Esophagus squamous epithelium (tissue), 4 donors: ENCODE results near the gene FRMD4A.

Experiments used
- POLR2A ChIP-seq, 4 donors: fragments of 450-650 bp; IDR thresholded peaks; one replicate each; pipeline ENCODE4 v1.6.1; 2017; ENCODE audit warnings: antibody characterized with exemption in 4 of 4, mild to moderate bottlenecking in 4 of 4, moderate library complexity in 3 of 4
- TF ChIP-seq, protein P1 (sequence below), 6 experiments: fragments of 450-650 bp in 4 of 6; fragments of 200-600 bp in 2 of 6; sonication (generic) in 2 of 6; IDR thresholded peaks; one replicate each; pipeline ENCODE4 v1.5.1; 2016 to 2019; ENCODE audit warnings: antibody characterized with exemption in 6 of 6, mild to moderate bottlenecking in 4 of 6, moderate library complexity in 4 of 6

DNA sequence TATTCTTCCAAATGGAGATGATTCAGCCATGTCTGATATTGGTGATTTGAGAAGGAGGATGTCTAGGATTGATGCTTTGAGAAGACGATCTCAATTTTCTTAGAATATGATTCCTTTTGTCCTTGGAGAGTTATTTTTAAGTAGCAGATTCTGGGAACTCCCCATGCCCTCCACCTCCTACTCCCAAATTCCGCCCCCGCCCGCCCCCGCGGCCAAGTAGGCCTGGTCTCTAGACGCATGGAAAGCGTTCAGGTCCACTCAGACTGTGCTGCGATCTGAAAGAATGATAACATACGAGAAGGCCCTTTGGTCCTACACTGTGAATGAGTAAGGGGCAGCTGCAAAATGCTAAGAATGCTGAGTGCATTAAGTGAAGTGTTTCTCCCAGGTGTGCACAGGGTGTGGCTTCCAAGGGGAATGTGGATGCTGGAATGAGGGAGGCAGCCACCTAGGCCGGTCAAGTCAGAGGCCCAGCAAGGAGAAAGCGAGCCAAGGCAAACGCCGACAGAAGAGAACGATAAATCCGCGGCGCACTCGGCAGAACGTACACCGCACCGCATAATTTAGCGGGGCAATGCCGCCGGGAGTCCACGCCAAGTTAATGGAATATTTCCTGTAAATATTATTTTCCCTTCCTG, 601.7 kb downstream of the FRMD4A start:
- no peak for TF ChIP-seq POLR2A (IDR thresholded peaks at IDR 0.05)
- TF ChIP-seq, protein P1, sequence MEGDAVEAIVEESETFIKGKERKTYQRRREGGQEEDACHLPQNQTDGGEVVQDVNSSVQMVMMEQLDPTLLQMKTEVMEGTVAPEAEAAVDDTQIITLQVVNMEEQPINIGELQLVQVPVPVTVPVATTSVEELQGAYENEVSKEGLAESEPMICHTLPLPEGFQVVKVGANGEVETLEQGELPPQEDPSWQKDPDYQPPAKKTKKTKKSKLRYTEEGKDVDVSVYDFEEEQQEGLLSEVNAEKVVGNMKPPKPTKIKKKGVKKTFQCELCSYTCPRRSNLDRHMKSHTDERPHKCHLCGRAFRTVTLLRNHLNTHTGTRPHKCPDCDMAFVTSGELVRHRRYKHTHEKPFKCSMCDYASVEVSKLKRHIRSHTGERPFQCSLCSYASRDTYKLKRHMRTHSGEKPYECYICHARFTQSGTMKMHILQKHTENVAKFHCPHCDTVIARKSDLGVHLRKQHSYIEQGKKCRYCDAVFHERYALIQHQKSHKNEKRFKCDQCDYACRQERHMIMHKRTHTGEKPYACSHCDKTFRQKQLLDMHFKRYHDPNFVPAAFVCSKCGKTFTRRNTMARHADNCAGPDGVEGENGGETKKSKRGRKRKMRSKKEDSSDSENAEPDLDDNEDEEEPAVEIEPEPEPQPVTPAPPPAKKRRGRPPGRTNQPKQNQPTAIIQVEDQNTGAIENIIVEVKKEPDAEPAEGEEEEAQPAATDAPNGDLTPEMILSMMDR (IDR thresholded peaks at IDR 0.05) = no peak
